K562 (cell line): ENCODE results near the gene BOLA1. TPM values are rescaled to one million over a fixed set of nuclear protein-coding genes. Genes with fewer than 3 reads are reported as not detected.

Source experiments
- E2F6 ChIP-seq, 2 experiments: IDR thresholded peaks; 2 replicates each; pipeline ENCODE4 v1.6.1; 2011; ENCODE audit warnings: borderline replicate concordance in 1 of 2, control low read depth in 1 of 2, low read depth in 1 of 2, low read length in 1 of 2, mild to moderate bottlenecking in 1 of 2, mixed read lengths in 1 of 2, moderate library complexity in 1 of 2; ENCODE audit not compliant: insufficient read depth in 1 of 2, insufficient read length in 1 of 2, poor library complexity in 1 of 2, severe bottlenecking in 1 of 2; ENCODE audit errors: extremely low read depth in 1 of 2
- GABPA ChIP-seq: fragments of 200-800 bp; sonication (Bioruptor generic); conservative IDR thresholded peaks from 2 replicates; pipeline ENCODE4 v1.6.1; 2016; ENCODE audit warnings: low read depth, missing genetic modification characterization, missing compliant biosample characterization
- NFRKB ChIP-seq: fragments of 450-650 bp; IDR thresholded peaks from 2 replicates; pipeline ENCODE4 v1.6.1; 2016; ENCODE audit warnings: low read depth
- REST ChIP-seq, 2 experiments: fragments of 450-650 bp; formaldehyde crosslinking in 1 of 2; IDR thresholded peaks; 2 replicates each; pipeline versions ENCODE4 v1.4.0 to v1.6.1; 2014 to 2020; ENCODE audit warnings: mild to moderate bottlenecking in 2 of 2, borderline replicate concordance in 1 of 2, low read depth in 1 of 2
- ZNF280B ChIP-seq: fragments of 250-450 bp; sonication (Bioruptor Pico); IDR thresholded peaks from 2 replicates; pipeline ENCODE4 v1.5.1; 2021; ENCODE audit warnings: mild to moderate bottlenecking
- polyA plus RNA-seq, 8 experiments: library from polyadenylated mRNA; depleted of rRNA in 4 of 8; stranded (reverse) in 5 of 8; unstranded in 3 of 8; fragments of >200 nt; fragmentation: Nextera tagmentation in 2 of 8; fragmentation: Illumina TruSeq in 1 of 8; extraction: Ambion mirVana in 2 of 8; extraction: Trizol in 1 of 8; gene quantifications; 2 replicates each; pipeline versions ENCODE4 v1.2.1 to v1.2.3, GENCODE V29; 2011 to 2014; ENCODE audit warnings: inconsistent platforms in 1 of 8, missing spikeins in 1 of 8
- total RNA-seq, 7 experiments: library from RNA; depleted of rRNA in 6 of 7; stranded (reverse); fragments of >200 nt in 6 of 7; fragmentation: Illumina TruSeq in 2 of 7; extraction: Trizol in 2 of 7; gene quantifications; 2 replicates each; pipeline versions ENCODE4 v1.2.1 to v1.2.3, GENCODE V29; 2011 to 2021; ENCODE audit warnings: low replicate concordance in 1 of 7

The BOLA1 gene
- total and polyA plus RNA-seq, 9 of the 15 experiments (the other 6 are each of a cell fraction or from before 2014, with no cell fraction given): 0.18 to 1.2 (median 0.40) TPM; not detected in 2

- TF ChIP-seq E2F6 (IDR thresholded peaks at IDR 0.05; ENCODE audit: borderline replicate concordance in 1 of 2, extremely low read depth in 1 of 2, insufficient read depth in 1 of 2, insufficient read length in 1 of 2, low read depth in 1 of 2, low read length in 1 of 2, poor library complexity in 1 of 2, severe bottlenecking in 1 of 2) (no peak), GABPA (tag) (no peak), ZNF280B (CRISPR knock-in tag) (no peak), REST (IDR thresholded peaks at IDR 0.05; ENCODE audit: borderline replicate concordance) (peak; percentile 49; the same call in 1 of the 2 replicates), REST (CRISPR knock-in tag; IDR thresholded peaks at IDR 0.05; ENCODE audit: low read depth) (no peak), NFRKB (no peak)
These were observed 42.8 kb downstream of the BOLA1 start (continued) for GRCh38 chr1:149942207-149942606.
